Glomerular visceral epithelial cell (primary cell): ENCODE data around the gene LRMDA.

Experiments
- DNase-seq: peaks from one replicate; pipeline ENCODE4 v3.0.0-alpha.2; 2016; ENCODE audit errors: extremely low spot score

The LRMDA gene

DNA sequence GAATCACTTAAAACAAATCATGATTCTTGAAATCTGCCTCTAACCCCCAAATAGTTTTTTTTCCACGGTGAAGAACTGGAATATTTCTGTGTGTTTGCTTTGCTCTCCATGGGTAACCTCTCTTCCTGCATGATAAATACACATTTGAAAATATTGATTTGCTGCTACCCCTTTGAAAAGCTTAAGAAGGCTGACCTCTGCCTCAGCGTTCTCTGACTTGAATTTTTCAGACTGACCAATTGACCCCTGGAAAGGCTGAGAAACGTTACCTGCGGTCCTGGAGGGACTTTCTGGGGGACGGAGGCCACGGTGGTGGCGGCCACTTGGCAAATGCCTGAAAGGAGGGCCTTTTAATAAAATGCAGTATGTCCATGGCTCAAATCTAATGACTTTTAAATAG, 520.2 kb downstream of the LRMDA start:
- DNase-seq = no peak

DNA sequence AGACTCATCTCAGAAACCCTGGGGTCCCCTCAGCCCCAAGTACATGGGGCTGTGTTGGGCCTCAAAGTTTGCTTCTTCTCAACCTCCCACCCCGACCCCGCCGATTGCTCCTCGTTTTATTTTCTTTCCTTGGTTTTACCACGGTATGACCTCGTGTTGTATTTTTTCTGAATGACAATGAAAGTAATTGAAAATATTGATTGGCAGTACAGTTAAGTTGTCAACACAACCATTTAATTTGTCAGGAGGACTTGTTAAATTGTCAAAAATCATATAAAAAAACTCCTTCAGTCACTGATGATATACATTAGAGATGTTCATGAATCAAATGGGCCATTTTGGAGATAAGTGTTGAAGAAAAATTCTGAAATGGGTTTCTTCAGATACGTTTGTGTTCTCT, 520.7 kb downstream of the LRMDA start:
- DNase-seq = no peak

DNA sequence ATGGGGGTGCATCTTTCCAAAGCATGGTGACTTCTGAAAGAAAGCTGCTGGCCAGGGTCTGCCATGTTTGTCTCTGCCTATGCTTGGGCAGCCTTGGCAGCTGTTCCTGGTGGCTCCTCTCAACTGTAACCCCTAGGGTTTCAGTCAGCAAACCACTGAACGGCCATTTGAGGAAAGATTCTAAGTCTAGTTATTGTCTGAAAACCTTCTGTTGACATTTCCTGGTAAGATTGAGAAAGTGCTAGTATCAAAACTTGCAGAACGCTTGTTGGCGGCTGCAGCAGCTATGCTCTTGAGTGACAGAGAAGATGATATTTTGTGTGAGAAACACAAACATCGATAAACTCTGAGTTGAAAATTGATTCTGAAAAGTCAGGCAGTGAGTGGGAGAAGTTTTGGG, 523.1 kb downstream of the LRMDA start:
- no peak for DNase-seq

DNA sequence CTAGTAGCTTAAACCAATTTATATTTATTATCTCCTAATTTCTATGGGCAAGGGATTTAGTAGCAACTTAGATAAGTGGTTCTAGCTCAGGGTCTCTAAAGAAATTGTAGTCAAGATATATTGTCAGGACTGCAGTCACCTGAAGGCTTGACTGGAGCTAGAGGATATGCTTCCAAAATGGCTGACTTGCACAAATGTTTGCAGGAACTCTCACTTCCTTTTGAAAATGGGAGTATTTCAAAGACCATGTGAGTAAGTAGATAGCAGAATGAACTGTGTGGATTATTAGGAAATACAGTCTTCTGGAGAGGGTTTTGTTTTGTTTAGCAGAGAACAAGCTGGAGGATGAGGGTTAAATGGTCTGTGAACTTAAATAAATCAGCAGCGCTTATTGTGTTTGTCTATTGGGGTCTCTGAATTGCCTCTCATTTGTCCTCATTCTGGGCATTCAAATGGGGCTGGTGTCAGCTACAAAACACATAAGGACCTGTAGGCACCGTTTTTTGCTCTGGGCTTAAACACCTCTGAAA, 524.6 kb downstream of the LRMDA start:
- no peak for DNase-seq

DNA sequence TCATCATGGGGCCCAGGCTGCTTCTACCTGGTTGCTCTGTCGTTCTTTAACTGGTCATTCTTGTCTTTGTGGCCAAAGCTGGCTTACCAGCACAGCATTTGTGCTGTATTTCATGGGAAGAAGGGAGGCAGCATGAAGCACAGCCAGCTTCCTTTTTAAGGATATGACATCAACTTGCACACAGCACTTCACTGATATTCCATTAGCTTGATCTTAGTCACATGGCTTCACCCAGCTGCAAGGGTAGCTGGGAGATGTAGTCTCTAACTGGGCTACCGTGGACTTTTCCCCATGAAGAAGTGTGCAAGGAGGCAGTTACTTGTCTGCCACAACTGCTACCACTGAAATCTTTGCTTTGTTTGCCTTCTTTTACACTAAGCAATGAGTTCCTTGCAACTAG, 525.2 kb downstream of the LRMDA start:
- no peak for DNase-seq

DNA sequence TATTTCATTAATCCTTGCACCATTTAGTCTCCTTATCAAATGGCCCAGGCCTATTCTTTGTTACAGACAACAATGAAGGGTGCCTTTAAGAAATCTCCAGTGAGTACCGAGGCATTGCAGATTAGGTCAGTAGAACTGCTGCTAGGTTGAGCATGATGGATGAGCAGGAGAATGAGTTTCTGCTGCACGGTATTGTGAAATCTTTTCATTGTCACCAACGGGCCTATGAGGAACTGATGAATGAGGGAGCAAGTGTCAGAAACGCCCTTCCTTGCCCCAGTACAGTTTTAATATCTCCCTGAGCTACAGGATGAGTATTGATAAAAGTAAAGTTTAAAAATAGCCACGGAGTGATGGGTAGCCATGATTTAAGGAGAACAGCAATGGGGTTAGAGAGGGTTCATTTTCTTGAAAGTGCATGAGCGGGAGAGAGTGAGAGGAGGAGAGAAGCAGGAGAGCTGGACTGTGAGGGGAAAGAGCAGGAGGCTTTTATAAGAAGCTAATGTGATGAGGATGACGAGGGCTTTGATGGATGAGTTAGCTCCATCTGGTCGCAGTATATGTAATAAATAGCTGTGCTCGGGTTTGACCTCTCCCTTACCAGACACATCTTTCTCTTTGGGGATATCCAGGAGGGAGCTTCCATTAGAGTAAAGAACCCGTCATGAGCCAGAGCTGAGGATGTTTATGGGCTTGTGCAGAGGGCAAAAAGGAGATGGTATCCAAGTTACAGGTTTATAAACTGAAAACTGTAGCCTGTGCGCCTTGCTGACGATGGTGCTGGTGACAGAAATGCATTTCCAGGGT, 526.1 kb downstream of the LRMDA start:
- no peak for DNase-seq

DNA sequence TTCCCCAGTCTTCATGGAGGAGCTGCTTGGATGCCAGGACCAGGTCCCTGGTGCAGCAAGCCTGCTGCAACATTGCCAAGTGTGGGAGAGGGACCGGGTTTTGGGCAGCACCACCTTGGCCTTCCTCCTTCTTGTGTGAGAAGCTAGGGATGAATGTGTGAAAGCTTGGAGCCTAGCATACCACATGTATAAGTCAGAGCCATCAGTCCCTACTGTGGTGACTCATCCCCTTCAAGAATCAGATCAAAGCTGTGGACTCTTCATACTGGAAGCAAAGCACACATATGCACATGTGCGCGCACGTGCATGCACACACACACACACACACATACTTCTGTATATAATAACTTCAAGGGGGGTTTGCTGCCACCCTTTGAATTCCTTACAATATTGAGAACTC, 527.8 kb downstream of the LRMDA start:
- DNase-seq = peak; percentile 80

DNA sequence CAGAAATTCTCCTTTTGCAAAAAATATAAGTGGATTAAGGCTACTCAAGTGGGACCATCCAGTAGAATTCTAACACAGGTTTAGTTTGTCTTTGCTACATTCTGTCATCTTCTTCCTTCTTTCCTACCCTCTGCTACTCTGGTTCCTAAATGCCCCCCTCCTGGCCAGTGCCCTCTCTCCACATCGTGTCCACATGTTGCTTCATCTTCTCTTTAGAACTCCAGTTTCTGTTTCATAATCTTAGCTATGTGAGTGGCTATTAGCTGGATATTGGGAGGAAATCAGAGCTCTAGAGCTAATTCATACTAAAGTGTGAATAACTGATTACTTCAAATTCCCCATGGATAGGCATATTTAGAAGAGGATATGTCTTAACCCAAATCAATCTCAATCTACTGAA, 528.5 kb downstream of the LRMDA start:
- DNase-seq = no peak

DNA sequence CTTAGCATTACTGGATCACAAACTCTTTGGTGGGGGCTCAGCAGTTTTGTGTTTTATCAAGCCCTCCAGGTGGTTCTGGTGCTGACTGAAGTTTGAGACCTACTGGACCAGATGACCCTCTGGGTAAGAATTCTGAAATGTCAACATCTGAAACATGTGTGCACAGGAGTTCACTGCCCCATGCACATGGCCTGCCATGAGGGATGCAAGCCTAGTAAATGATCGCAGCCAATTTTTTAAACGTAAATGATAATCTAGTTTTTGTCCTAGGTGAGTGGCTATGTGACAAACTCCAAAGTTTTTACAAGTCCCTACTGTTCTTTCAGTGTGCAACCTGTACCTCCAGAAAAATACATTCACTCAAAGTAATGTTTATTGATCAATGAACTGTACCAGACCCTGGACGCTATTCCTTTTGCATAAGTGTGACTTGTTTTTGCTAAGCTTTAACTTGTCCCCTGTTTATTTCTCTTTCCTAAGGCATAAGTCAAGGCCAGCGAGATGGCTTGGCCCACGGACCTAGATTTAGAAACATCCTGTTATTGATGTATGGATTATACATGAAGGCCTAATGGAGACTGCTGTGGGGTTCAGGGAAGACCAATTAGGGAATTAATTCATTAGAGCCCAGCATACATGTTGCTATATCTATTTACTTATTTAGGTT, 531.1 kb downstream of the LRMDA start:
- DNase-seq = no peak

DNA sequence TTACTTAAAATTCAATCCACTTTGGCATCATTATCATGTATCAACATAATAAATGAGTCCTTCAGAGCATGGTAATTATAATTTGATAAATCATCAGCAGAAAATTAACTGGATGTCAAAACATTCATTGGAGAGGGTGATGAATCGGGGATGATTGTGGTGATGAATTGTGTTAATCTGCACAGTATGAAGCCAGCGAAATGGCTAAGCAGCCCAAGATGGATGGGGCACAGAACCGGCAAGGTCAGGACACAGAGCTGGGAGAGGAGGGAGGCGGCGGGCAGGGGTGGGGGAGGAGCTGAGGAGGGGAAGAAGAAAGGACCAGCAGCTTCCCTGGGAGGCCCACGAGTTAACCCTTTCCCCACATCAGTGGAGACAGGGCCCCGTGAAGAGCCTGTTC, 536.1 kb downstream of the LRMDA start:
- DNase-seq = no peak

DNA sequence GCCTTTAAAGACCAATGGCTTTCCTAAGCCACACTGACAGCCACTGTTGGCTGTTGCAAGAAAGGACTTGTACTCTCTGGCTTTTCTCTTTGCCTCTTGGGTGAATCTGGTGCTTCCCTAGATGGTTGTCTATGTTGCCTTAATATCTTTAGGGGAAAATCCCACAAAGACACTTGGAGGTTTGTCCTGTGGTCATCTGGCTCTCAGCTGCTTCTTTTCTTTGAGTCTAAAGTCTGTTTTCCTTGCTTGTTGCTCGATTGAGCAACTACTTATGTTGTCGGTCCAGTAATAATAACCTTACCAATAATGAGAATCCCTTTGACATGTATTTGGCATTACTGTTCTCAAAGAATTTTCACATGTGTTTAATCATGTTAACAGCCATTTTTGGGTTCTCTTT, 537.6 kb downstream of the LRMDA start:
- no peak for DNase-seq

DNA sequence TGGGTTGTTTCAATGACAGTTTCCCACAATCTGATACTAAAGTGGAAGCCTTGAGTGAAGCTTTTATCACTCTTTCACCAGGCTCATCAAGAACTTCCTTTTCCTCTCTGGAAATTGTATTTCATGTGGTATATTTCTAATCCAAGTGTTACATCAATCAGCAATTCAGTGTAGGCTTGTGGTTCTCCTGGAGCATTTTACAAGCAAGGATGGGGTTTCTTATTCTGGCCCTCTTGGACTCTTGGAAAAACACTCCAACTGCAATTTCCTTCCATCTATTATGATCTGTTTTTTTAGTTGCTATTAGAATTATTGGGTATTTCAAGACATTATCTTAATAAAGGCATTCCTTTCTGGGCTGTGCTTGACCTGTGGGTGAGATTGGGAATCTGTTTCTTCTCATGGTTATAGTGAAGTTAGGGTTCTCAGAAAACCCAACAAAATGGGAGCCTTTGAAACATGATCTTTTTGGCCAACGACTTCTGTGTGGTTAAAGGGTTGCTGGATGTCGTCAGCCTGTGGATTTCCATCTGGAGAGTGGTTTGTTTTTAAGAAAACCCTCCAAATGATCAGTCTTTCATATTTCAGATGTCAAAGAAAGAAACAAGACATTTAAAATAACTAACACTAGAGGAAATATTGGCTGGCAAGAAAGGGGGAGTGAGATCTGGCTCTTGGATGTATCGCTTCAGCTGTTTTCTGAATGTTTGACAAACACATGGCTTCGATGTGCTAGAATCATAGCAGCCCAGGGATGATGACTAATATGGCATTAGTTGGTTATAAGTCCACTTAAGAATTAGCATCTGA, 540.2 kb downstream of the LRMDA start:
- no peak for DNase-seq

DNA sequence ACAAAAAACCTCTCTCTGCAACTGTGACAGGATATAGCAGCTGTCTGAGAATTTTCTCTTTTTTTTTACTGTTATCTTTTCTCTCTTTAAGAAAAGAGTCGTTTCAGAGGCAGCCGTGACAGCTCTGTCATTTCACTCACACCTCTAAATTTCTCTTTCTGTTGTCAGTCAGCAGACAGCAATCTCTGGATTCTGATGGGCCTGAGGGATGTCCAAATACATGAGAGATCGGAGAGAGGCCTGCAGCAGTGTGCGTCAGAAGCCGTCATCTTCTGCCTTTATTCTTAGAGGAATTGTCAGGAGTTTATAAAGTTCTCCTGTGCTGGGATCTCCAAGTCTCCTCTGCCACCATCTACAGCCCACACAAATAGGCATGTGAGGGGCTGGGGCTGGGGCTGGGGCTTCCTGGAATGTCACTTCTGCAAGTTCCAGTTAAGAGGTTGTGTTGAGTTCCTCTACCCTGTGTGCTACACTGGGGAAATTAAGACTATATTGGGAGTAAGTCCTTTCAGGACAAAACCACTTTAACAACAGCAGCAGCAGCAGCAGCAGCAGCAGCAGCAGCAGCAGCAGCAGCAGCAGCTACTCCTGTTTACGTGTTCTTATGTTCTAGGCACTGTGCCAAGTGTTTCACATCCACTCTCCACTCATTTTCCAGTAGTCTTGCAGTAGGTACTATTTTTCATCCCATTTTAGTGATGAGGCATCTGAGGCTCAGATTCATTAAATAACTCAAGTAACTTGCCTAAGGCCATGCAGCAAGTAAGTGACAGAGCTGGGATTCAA, 541.3 kb downstream of the LRMDA start:
- no peak for DNase-seq

DNA sequence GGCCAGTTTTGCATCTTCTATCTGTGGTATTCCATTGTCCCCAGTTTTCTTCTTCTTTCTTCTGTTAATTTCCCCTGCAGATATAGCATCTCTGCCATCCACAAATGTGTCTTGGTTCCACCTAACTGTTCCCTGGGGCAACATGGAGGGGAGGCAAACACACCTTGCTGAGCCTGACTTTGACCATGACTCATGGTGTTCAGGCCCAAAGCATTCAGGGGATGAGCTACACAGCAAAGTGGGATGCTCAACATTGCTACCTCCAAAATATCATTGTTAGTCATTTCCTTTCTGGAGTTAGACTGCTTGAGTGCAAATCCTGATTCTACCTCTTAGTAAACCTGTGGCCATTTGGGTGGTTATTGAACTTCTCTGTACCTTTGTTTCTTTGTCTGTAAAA, 542.7 kb downstream of the LRMDA start:
- no peak for DNase-seq

DNA sequence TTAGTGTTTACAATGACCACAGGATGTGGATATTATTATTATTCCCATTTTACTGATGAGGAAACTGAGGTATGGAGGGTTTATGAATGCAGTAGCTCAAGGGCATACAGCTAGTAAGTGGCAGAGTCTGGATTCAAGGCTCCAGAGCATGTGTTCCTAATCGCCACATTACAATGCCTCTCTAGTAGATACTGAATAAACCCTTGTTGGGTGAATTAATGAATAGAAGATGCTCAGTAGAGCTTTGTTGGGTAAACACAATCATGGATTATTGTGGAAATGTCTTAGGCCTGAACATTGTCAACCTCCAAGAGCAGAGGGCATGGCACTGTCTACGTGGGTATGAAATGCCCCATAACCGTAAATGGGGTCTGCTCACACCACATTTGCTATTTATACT, 545.3 kb downstream of the LRMDA start:
- DNase-seq = no peak

DNA sequence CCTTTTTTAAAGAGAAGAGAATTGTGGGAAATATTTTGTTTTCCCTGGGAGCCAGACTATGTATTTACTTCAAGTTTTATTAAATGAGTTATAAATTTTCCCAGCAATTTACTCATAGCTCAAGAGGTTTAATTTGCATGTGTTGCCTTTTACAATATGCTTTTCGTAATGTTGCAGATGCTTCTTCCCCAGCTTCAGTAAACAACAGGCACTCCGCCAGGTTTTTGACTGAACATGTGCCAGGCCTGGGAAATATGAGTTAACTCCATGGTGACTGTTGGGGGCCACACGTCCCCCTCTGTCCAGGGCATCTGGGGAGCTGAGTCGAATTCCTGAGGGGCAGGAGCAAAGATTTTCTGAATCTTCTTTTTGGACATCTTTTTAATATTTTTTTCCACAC, 545.7 kb downstream of the LRMDA start:
- DNase-seq = no peak

DNA sequence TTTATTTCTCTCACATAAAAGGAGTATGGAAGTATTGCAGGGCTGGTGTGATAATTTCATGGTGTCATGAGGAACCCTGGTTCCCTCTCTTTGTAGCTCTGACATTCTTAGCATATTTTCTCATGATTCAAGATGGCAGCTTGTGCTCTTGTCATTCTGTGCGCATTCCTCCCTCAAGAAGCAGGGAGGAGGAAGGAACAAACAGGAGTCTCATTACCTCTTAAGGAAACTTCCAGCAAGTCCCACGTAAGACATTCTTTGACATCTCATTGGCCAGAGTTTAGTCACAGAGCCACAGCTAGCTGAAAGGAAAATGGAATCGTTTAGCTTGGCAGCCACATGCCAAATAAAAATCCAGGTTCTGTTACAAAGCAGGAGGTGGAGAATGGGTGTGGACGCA, 546.8 kb downstream of the LRMDA start:
- DNase-seq = no peak

DNA sequence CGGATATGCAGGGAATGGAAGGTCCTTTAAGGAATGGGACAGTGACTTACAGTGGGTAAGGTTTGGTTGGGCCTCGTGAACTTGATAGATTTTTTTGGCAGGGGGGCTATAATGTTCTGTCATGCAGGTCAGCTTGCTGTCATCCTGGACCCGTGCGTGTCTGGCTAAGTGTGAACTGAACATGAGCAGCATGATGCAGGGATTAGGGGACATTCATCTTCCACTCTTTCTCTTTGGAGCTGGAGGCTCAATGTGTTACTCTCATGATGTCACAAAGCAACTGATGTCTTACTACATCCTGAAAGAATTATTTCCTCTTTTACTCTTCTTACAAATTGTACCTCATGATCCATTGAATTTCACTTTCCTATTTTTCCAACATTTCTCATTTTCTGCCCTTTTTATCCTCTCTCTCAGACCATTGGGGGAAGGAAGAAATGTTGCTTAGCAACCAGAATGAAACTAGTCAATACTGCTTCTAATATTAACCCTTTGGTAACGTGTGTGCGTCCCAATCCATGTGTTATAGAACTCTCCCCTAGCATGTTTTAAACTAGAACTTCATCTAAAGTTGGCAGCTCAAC, 549.1 kb downstream of the LRMDA start:
- DNase-seq = no peak

DNA sequence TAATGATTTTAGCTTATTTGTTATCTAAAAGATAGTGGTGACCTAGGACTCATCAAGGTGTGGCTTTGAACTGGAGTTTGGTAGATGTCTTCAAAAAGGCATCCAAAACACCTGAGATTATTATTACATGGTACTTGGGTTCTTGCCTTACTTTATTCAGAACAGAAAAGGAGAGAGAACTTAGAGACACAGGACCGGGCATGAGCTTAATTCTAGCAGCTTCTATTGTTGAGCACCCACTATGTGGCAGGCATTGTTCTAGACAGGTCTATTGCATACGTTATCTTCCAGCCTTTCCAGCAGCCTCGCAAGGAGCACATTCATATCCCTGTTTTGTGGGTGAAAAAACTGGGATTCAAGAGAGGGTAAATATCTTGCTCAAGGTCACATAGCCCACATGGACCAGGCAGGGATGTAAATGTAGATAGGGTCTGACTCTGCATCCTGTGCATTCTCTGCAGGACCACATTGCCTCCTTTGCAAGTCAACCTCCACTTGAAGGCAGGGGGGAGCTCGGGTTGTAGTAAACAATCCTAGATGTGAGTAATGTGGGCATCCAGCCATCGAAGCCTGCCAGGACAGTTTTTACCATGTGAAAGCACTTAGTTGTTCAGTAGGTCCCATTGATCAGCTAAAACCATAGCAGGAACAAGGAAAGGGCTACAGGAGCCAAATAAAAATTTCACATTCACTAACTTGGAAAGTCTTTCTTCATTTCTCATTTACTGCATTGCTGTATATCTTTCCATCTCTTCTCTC, 551.4 kb downstream of the LRMDA start:
- DNase-seq = no peak

DNA sequence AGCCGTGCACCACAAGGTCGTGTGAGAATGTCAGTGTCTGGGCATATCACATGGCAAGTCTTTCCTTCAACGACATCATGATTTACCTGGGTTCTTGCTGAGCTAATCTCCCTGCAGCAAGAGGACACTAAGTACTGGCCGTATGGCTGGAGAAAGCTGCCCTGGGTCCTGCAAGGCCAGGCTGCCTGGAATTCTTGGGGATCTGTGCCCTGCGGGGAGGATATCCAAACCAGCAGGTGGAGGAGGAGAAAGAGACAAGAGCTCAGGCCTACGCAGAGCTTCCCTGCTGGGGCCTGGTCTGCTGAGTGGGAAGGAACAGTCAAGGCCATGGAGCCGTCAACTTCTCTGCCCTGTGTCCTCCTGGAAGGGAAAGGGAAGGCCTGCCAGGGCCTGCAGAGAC, 552.6 kb downstream of the LRMDA start:
- no peak for DNase-seq

DNA sequence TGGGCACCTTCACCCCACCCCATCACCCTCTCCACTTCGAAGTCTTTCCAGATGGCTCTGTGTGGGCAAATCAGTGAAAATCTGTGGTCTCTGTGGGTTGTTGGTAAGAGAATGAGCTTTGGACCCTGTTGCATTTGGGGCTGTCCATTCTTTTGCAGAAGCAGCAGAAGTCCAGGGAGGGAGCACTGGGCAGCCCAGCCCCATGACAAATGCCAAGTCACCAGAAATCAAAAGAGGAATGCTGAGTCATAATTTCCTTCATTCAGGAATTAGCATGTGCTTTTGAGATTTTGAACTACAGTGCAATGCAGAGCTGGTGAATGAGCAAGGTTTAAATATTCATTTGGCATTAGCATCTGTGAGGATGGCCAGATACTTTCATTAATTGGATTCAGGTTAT, 556.2 kb downstream of the LRMDA start:
- DNase-seq = peak; percentile 6
